ENCODE measurements around the gene LAMB2. TPM values are rescaled to one million over a fixed set of nuclear protein-coding genes. Genes with fewer than 3 reads are reported as not detected.
A peak's percentile ranks its signal among the peaks of the same experiment; 100 is the strongest.

The LAMB2 gene
- total RNA-seq (2014; rRNA removed; shearing (Covaris generic)), result 209 and 244 TPM in 2 replicates

DNA sequence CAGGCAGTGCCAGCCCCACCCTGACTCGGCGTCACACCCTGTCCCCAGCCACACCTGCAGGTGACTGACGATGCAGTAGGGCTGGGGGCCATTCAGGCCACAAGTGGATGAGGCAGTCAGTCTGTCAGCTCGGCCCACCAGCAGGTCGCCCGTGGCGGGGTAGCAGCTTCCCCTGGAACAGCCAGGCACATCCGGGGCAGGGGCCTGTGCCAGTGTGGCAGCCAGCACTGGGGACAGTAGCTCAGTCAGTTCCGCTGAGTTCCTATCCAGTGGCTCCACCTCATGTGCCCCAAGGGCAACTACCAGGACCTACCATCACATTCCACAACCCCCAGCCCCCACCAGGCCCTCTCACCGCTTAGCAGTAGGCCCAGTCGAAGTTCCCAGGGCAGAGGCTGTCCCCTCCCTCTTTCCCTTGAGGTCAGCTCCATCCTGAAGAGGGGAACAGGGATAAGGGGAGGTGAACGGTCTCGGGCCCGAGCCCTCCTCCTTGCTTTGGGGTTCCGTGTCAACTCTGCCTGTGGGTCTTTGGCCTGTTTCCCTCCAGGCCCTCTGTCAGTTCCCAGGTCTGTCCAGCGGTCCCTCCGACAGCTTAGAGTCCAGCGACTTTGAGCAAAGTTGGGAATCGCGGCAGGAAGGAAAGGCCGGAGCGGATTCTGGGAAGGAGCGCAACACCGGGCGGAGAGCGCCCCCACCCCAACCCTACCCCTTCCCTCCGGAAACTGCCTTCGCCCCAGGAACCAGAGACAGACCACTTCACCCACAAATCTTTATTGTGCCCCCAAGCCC is at the start of gene LAMB2:
Gene LAMB2 (minus strand): TSS at position 614 of the 789 bp plus-strand sequence. CDS start 183 bp downstream, at position 431.
- peak; percentile 93 for DNase-seq (ENCODE audit: low read depth)

DNA sequence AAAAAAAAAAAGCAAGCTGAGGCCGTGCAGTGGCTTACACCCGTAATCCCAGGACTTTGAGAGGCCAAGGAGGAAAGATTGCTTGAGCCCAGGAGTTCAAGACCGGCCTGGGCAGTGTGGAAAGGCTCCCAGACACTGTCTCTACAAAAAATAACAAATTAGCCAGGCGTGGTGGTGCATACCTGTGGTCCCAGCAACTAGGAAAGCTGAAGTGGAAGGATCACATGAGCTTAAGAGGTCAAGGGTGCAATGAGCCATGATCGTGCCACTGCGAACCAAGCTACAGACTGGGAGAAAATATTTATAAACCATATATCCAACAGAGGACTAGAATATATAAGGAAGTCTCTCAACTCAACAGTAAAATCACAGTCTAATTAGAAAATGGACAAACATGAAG is 48.5 kb upstream of the LAMB2 start:
- no peak for DNase-seq (ENCODE audit: low read depth)

DNA sequence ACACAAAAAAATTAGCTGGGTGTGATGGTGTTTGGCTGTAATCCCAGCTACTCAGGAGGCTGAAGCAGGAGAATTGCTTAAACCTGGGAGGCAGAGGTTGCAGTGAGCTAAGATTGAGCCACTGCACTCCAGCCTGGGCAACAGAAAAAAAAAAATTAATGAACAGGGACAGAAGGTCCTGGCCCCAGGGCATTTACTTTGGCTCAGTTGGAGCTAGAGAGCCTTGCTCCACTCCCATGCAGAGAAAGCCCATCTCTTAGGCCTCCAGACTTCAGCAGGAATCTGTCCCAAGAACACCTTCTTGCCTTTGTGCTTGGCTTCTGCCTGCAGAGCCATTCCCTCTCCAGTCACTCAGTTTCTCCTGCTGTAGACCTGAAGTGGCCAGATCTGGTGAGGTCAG is 47.3 kb upstream of the LAMB2 start:
- no peak for DNase-seq (ENCODE audit: low read depth)

DNA sequence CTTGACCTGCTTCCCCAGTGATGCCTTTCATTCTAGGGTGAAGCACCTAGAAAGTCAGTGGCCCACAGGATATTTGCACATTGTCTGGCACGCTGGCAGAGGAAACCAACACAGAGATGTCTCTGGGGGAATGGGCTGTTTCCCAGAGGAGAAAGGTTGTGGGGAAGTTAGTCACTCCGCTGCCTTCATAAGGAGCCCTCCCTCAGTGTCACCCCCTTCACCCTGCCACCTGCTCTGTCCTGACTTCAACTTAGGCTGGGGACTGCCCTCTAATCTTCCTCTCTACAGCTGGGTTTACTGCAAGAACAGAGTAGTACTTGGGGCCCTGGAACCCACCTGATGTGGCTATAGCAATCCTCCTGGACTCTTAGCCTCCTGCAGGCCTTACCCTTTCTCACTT is 44.2 kb upstream of the LAMB2 start:
- no peak for DNase-seq (ENCODE audit: low read depth)

DNA sequence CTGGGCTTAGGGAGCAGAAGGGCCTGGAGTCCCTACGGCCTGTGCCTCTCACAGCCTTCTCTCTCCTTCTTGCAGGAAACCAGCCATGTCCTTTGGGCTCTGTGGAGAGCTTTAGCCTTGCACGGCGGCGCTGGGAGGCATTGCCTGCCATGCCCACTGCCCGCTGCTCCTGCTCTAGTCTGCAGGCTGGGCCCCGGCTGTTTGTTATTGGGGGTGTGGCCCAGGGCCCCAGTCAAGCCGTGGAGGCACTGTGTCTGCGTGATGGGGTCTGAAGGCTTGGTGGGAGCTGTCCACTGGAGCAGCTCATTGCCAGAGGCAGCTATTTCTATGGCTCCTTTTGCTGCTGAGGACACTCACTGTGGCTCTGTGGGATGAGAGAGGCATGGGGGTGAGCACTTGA is 42.7 kb upstream of the LAMB2 start:
- DNase-seq (ENCODE audit: low read depth), result no peak

DNA sequence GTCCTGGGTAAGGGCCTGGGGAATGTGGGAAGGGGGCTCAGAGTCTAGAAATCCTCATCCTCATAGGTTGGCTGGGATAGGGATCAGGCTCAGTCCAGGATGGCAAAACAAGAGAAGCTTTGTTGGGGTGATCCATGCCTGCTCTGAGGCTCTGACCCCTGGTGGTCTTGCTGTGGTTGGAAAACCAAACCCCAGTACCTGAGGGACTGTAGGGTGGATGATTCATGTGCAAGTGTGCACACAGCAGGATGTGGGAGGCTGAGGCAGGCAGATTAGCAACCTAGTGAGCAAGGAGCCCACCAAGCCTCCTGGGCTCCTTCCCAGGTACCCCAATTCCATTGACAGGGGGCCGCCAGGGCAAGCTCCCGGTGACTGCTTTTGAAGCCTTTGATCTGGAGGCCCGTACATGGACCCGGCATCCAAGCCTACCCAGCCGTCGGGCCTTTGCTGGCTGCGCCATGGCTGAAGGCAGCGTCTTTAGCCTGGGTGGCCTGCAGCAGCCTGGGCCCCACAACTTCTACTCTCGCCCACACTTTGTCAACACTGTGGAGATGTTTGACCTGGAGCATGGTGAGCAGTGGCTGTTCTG is 41.6 kb upstream of the LAMB2 start:
- no peak for DNase-seq (ENCODE audit: low read depth)

DNA sequence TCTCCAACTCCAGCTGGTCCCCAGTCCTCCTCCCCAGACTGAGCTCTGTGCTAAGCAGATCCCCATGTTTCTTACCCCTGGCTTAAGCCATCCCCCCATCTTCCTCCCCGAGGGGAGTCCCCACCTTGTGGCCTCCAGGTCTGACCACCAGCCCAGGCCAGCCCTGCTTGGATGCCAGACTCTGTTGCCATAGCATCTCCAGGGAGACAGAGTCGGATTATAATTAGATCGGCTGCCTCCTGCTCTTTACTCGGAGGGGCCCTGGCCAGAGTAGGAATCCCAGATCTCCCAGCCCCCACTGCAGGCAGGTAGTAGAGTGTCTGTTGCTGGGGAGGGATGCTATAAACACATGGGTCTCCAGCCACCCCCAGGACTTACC is 40.9 kb upstream of the LAMB2 start:
- DNase-seq (ENCODE audit: low read depth), result no peak

DNA sequence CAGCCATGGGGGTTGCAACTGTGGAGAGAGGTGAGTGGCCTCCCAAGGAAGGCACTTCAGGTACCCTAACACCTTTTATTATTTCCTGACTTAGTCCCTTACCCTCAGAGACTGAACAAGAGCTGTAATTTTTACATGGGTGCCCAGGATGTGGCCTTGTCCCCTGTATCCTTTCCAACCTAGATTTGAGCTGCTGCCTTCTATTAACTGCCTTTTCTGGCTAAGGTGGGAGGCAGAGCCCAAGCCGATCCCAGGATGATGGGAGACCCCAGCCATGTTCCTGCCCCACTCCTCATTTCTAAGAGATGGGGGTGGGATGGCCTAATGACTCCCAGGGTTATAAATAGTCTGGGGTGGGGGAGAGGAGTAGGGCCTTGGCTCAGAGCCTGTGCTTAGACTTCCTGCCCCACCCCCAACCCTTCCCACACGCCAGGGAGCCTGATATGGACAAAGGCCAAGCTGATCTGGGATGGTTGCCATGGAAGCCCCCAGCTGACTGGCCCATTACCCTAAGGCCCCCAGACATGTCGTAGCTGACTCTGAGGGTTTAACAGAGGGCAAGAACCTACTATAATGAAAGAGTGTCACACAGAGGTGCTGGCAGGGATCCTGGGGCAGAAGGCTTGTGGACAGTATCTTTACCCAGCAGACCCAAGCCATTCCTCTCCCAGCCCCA is 40.4 kb upstream of the LAMB2 start:
- DNase-seq (ENCODE audit: low read depth), result peak; percentile 38

DNA sequence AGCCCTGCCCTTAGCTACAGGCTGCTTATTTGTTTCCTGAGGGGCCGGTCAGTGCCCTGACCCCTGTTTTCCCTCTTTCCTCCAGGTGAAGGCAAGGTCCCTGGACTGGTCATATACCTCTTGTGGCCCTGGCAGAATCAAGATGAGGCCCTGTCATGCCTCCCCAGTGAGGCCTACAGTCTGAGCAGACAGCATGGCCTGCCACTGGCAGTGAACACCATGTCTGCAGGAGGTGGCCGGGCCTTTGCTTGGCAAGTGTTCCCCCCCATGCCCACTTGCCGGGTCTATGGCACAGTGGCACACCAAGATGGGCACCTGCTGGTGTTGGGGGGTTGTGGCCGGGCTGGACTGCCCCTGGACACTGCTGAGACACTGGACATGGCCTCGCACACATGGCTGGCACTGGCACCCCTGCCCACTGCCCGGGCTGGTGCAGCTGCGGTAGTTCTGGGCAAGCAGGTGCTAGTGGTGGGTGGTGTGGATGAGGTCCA is 39.7 kb upstream of the LAMB2 start:
- DNase-seq (ENCODE audit: low read depth), result no peak

DNA sequence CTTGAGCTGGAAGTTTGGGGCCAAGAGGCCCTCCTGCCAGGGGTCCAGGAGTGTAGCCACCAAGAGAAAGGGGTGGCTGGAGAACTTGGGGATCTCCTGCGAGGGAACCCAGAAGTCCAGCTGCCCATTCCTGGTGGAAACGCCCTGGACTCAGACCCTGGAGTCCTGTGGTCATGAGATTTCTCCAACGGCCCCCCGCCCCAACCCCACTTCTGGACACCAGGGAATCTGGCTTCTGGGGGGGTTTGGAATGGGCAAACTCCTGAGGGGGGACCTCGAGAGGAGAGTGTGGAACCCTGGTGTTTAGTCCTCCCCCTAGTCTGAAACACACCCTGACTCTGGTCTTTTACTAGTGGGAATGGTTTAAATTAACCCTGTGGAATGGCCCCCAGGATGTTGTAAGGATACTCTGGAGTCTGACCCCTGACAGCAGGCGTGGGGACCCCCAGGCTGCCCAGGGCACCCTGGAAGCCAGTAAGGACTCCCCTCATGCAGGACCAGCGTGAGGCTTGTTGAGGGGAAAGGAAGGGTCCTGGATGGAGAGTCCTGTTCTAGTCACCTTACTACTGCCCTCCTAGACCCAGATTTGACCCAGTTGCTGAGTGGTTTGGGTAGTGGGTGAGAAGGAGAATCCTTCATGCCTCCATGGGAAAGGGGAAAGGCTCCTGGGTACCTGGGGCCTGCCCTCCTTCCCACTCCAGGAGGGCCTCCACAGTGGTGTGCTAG is 39.1 kb upstream of the LAMB2 start:
- DNase-seq (ENCODE audit: low read depth), result no peak

DNA sequence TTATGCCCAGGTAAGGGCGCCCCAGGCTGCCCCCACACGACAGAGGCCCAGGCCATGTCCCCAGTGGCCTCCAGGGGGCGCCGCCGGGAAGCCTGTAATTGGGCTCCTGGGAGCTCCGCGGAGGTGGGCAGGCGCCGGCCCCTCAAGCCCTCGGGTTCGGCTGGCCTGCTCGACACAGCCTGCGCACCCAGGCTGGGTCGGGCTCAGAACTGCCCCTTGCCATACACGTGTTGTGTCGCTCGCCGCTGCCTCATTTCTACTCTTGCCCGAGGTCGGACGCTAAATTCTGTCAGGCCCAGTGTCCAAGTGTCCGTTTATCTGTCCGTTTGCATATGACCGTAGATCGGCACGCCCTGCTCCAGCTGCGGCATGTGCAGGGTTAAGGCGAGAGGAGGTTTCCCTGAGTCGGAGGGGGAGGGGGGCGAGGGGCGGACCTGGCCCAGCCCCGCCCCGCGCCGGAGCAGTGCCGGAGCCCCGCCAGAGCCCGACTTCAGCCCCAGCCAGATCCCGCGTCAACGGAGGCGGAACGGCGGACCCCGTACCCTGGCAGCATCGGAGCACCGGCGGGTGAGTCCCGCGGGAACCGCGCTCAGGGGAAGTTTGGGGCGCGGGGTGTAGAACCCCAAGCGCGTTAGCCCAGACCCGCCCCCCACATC is 38.4 kb upstream of the LAMB2 start, which contains the start of gene KLHDC8B:
Gene KLHDC8B (plus strand): TSS at position 480 of the 656 bp plus-strand sequence. CDS start 1,172 bp downstream, outside the sequence.
- peak; percentile 86 for DNase-seq (ENCODE audit: low read depth)

DNA sequence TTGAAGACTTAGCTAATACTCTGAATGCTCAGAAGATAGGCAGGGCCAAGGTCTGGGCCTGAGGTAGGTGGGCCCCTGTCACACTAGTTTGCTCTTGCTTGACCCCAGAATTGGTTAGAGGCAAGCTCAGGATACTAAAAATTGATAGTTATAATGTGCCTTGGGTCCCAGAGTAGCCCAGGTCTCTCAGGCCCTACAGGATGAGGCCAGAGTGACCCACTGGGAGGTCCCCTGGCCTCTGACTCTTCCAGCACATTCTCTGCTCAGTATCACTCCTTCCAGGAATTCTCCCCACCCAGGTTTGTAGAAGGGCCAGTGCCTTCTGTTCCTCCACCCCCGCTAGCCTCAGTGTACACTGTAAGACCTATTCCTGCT is 37.9 kb upstream of the LAMB2 start:
- no peak for DNase-seq (ENCODE audit: low read depth)

DNA sequence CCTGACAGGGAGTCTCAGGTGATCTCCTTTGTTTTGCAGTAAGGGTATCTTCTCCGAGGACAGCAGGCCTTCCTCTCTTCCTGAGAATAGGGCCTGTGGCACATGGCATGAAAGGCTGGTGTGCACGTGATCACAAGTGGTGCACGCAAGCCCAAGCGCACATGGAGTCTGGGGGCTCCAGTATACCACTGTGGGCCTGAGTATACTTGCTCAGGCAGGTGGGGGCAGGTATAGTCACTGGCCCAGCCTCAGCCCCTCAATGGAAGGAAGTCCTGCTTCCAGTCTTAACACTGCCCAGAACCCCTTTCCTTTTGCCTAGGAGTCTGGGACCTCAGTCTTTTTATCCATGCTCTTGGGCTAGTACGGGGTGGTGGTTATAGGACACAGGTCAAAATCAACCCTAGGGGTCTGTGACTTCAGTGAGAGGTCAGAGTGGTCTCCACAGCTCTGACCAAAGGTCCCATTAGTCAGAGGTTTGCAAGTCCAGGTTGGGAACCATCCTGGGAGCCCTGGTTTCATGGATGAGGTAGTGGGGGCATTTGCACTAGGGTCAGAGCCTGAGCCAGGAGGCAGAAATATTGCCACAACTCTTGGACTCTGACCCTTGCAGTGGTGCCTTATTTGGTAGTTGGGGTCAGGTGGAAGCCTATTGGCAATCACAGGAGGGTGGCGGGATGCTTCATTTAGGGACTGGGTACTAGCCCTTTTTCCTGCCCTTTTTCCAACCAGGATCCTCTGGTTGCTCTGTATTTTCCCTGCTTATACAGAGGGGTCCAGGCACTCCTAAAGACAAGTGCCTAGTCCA is 34.1 kb upstream of the LAMB2 start:
- no peak for DNase-seq (ENCODE audit: low read depth)

DNA sequence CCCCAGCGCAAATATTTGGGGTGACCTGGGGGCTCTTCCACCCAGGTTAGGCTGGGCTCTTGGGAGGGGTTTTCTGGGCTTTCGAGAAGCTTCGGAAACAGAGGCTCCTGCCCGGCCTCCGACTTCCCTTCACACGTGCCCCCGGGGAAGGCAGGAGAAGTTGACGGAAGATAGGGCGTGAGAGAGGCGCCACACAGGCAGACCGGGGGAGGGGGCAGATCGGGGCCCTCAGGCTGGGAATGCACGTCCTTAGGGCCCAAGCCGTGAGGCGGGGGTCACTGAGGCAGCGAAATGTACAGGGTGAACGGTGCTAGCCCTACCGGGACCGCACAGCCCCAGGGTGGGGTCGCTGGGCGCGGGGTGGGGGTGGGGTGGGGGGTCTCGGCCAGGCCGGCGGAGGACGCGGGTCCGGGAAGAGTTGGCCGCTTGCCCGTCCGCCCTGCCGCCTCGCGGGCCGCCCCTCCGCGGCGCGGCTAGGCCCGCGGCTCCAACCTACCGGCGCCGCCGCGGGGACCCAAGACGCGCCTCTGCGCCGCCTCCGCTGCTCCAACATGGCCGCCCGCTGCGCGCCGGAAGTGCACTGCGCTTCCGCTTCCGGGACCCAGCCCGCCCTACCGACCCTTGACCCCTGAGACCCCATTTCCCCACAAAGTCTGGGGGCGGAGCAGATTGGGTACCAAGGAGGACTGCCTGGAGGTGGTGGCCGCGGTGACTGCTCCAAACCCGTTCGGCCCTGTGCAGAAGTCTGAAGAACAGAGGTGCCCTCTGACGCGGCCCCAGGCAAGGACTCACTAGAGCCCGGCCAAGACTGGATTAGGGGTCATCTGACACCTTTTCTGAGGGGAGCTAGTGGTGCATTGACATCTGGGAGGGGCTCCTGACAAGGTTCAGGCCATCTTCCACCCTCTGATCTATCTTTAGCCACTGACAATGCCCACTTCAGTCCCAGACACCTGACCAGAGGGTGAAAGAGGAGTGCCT is 33.2 kb upstream of the LAMB2 start, which contains the start of gene CCDC71:
Gene CCDC71 (minus strand): TSS at position 561 of the 981 bp plus-strand sequence. CDS start 2,123 bp downstream, outside the sequence.
- peak; percentile 72 for DNase-seq (ENCODE audit: low read depth)

DNA sequence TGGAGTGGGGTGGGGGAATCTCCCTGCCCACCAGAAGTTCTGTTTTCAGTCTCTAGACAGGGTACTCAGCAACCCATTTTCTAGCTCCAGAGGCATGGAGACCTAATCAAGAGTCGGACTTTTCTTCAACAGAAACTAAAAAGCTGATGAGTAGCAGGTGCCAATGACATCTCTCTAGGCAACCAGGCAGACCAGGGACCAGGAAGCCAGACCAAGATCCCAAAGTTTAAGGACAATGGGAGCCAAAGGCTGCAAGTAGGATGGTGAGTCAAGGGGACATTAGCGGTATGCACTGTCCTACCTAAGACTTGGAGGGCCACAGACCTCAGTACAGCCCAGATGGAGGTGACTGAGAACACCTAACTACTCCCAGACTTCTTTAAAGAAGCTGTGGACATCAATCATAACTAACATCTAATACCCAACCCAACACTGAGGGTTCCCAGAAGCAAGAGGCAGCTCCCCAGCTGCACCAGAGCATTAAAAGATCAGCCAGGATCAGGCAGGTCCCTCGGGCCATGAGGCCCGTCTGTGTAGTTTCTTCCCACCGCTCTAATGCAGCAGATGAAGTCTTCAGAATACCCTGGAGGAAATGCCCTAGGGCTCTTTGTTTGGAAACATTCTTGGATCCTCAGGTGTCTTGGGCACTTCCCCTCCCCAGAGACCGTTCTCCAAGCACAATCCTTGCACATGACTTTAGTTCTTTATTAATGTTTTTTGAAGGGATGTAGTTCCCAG is 32.3 kb upstream of the LAMB2 start:
- no peak for DNase-seq (ENCODE audit: low read depth)

DNA sequence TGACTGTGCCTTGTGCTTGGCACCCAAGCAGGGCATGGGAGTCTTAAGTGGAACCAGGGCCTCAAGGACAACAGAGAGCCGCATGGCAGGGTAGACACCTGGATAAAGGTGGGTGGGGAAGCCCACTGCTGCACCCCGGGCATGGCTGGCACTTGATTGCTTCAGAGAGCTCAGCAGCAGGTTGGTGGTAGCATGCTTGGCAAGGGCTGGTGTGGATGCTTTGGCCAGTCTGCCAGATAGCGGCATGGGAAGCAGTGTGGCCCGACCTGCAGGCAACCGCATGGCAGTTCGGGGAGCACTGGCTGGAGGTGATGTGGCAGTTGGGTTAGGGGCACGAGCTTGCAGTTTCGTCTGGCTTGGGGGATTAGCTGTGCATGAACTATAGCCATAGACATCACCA is 30.8 kb upstream of the LAMB2 start:
- DNase-seq (ENCODE audit: low read depth), result no peak

DNA sequence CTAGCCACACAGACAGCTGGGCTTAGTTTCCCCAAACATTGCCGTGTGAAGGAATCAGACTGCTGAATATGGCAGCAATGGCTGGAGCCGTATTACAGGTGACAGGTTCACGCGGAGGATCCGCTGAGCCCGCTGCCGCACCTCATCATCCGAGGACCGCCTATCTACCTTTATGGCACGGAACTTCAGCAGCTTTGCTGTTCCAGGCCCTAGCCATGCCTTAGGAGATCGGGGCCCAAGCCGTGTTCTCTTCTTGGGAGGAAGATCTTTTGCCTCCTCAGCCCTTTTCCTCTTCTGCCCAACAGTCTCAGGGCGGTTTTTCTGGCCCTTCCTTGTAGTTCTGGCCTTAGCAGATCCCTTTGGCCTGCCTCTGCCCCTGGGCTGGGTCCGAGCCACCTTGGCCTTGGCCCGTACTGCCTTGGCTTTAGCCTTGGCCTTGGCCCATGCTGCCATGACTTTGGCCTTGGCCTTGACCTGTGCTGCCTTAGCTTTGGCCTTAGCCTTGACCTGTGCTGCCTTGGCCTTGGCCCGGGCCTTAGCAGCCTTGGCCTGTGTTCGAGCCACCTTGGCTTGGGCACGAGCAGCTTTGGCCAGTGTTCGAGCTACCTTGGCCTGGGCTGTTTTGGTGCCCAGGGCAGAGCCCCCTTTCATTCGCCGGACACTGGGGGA is 30.0 kb upstream of the LAMB2 start:
- no peak for DNase-seq (ENCODE audit: low read depth)
